Small intestine (tissue), 7 donors: Measurements from ENCODE around the gene PDLIM5. TPM values are rescaled to one million over a fixed set of nuclear protein-coding genes. Genes with fewer than 3 reads are reported as not detected.

Experiments
- DNase-seq, 2 donors: peaks; one replicate each; pipeline versions ENCODE4 v3.0.0 to v3.0.0-alpha.2; 2013
- FAIRE-seq: peaks from 2 replicates; lab custom pipeline; 2012; peaks lifted over from hg19 to GRCh38; lab: Jason Lieb, UNC
- H3K27ac ChIP-seq, 3 donors: one replicate each; pipeline ENCODE4 v1.5.1; 2013; ENCODE audit warnings: low read length in 2 of 3, mild to moderate bottlenecking in 2 of 3, control low read depth in 1 of 3, inconsistent platforms in 1 of 3, low read depth in 1 of 3, moderate library complexity in 1 of 3
- H3K27me3 ChIP-seq, 3 donors: one replicate each; pipeline ENCODE4 v1.6.1; 2013; ENCODE audit warnings: low read length in 3 of 3, inconsistent platforms in 1 of 3; ENCODE audit not compliant: control insufficient read depth in 3 of 3, insufficient read depth in 3 of 3
- H3K36me3 ChIP-seq, 3 donors: one replicate each; pipeline ENCODE4 v1.6.1; 2013; ENCODE audit warnings: low read length in 3 of 3, inconsistent platforms in 1 of 3, low read depth in 1 of 3, mild to moderate bottlenecking in 1 of 3, moderate library complexity in 1 of 3; ENCODE audit not compliant: control insufficient read depth in 3 of 3, insufficient read depth in 2 of 3
- H3K4me1 ChIP-seq, 3 donors: one replicate each; pipeline ENCODE4 v1.6.1; 2013; ENCODE audit warnings: low read length in 2 of 3, inconsistent platforms in 1 of 3, low read depth in 1 of 3, mild to moderate bottlenecking in 1 of 3, moderate library complexity in 1 of 3; ENCODE audit not compliant: control insufficient read depth in 3 of 3, insufficient read depth in 2 of 3
- H3K4me3 ChIP-seq, 3 donors: one replicate each; pipeline ENCODE4 v1.5.1; 2013; ENCODE audit warnings: low read length in 3 of 3, control low read depth in 1 of 3, inconsistent platforms in 1 of 3, low read depth in 1 of 3, mild to moderate bottlenecking in 1 of 3, moderate library complexity in 1 of 3
- H3K9me3 ChIP-seq, 2 donors: one replicate each; pipeline ENCODE4 v1.6.1; 2013; ENCODE audit warnings: low read depth in 1 of 2, low read length in 1 of 2; ENCODE audit not compliant: control insufficient read depth in 2 of 2, insufficient read depth in 1 of 2
- WGBS, 3 donors: extraction: QIAGEN DNeasy Blood & Tissue Kit; methylation state at CpG; one replicate each; pipeline ENCODE4 v1.1.7; 2013; 5-methylcytosine and 5-hydroxymethylcytosine counted together
- polyA plus RNA-seq, 4 donors: library from polyadenylated mRNA; stranded (reverse) in 3 of 4; unstranded in 1 of 4; fragments of 200-250 nt in 3 of 4; fragments of 120-200 nt in 1 of 4; gene quantifications; one replicate each; pipeline versions ENCODE4 v1.2.1 to v1.2.3, GENCODE V29; 2013
- donor health status: healthy with polysubstance abuse.
- donor health status: control.
- donor health status: control.
- donor health status: Bipolar disorder and iron deficiency.
- donor health status: healthy.

The PDLIM5 gene
- polyA plus RNA-seq, 4 donors = 26.6 to 106 (median 61.5) TPM

DNA sequence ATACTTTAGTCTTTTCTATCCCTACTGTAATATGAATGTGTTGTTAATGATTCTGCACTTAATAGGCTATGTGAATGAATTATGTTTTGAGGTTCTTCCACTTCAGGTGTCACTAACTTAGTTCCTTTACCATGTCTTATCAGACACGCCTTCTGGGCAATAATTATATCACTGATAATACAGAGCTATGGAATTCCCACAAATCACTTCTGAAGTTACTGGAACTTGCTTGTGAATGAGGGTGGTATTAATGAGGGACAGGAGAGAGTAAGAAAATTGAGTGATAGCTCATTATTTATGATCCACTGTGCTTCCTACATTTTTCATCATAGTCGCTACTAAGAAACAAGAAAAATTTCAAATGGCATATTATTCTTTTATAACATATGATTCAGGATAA, 130.0 kb downstream of the PDLIM5 start:
- FAIRE-seq (no peak), DNase-seq (peak in 1 of 2 donors; percentile 30)
- no peak overlapping the region for H3K4me3 ChIP-seq
- H3K27ac ChIP-seq = no peak overlapping the region
- 53 to 72% (median 66%) methylated on average over 2 of the region's 2 CpGs for WGBS, 3 donors
- no peaks in the 10 kb centered on the region for H3K9me3 ChIP-seq
- H3K4me1 ChIP-seq = no peaks in the 10 kb centered on the region
- no peaks in the 10 kb centered on the region for H3K27me3 ChIP-seq
- peaks cover 0 to 8% (median 7%) of the 10 kb centered on the region in 3 donors for H3K36me3 ChIP-seq

- DNase-seq (no peak), FAIRE-seq (no peak)
- H3K27me3 ChIP-seq = no peaks in the 10 kb centered on the region
- H3K9me3 ChIP-seq = no peaks in the 10 kb centered on the region
- 95 to 97% (median 96%) methylated on average over 2 of the region's 2 CpGs for WGBS, 3 donors
- peaks cover 0 to 7% (median 5%) of the 10 kb centered on the region in 3 donors for H3K36me3 ChIP-seq
- H3K27ac ChIP-seq = no peak overlapping the region
- H3K4me1 ChIP-seq = no peaks in the 10 kb centered on the region
- no peak overlapping the region for H3K4me3 ChIP-seq
Measured at GRCh38 chr4:94582517-94582916, 130.8 kb downstream of the PDLIM5 start.

DNA sequence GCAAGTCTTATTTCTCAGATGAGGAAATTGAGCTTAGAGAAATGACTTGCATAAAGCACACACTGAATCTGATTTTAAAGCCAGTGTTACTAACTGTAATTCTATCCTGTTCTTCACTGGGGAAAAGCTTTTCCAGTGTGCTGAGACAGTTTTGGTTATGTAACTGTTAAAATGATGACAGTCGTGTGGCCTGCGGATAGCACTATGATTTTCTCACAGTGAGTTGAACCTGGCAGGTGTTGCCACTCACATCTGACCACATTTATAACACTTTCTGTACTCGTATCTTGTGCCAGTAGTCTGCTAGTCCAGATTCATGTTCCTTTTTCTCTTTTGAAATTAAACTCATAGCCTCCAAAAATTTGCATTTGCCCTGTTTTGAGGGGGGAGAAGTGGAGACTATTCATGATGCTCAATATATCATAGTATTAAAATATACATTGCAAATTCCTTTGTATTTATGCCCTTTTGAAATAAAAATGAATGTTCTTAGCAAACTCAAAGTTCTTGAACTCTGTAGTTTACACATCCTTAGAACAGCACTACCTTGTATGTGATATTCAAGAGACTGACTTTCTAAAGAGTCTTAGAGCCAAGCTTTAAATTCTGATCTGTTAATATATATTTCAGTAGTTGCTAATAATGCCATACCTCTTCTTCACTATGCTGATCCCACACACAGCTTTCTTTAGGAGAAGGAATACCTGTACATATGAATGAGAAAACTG, 132.3 kb downstream of the PDLIM5 start:
- WGBS, 3 donors = 69 to 80% (median 71%) methylated on average over 3 of the region's 3 CpGs
- Histone ChIP-seq H3K27me3 (no peaks in the 10 kb centered on the region), H3K4me1 (no peaks in the 10 kb centered on the region), H3K36me3 (peaks cover 0 to 7% (median 5%) of the 10 kb centered on the region in 3 donors), H3K27ac (no peak overlapping the region), H3K9me3 (no peaks in the 10 kb centered on the region), H3K4me3 (no peak overlapping the region)
- no peak for FAIRE-seq
- no peak for DNase-seq

- Histone ChIP-seq H3K9me3 (no peaks in the 10 kb centered on the region), H3K27ac (no peak overlapping the region), H3K27me3 (no peaks in the 10 kb centered on the region), H3K4me3 (no peak overlapping the region), H3K4me1 (no peaks in the 10 kb centered on the region), H3K36me3 (peaks cover 2 to 19% (median 10%) of the 10 kb centered on the region in 3 donors)
- DNase-seq (no peak), FAIRE-seq (no peak)
- WGBS, 3 donors = 84 to 94% (median 93%) methylated on average over 1 of the region's 1 CpG
Measured at GRCh38 chr4:94588896-94589693, 137.4 kb downstream of the PDLIM5 start.

DNA sequence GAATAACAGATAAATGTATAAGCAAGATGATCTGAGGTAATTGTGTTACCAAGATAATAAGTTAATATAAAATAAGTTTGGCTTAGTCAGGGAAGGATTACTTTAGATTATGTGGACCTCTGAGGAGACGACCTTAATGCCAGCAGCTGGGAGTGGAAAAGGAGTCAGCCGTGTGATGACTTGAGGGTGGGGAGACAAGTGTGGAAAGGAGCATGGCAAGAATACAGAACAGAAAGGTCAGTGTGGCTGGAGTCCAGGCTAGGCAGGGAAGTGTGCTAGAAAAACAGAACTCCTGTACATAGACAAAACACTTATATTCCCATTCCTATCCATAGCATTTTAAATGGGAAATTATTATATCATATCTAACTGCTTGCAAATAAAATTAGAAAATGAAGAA, 138.8 kb downstream of the PDLIM5 start:
- Histone ChIP-seq H3K27ac (no peak overlapping the region), H3K4me3 (no peak overlapping the region), H3K36me3 (peaks cover 2 to 18% (median 9%) of the 10 kb centered on the region in 3 donors), H3K9me3 (no peaks in the 10 kb centered on the region), H3K27me3 (no peaks in the 10 kb centered on the region), H3K4me1 (no peaks in the 10 kb centered on the region)
- no peak for FAIRE-seq
- DNase-seq = no peak
- WGBS, 3 donors = 67 to 81% (median 73%) methylated on average over 2 of the region's 2 CpGs

DNA sequence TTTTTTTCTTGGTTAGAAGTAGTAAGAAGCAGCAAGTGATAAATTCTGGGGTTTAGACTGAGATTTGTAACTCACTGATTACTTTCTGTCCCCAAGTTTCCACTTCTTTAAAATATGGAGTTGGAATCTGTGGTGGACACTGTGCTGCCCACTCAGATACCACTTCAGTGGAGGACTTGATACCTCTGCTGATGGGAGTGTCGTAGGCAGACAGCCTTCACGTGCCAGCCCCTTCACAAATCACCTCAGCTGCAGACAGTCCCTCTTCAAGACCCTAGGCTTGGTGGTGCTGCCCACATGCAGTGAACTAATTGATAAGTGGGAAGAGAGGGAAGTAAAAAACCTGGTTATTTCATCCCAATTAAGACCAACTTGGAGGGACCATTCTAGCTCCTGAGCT, 139.5 kb downstream of the PDLIM5 start:
- no peak for FAIRE-seq
- WGBS, 3 donors = 94 to 96% (median 95%) methylated on average over 2 of the region's 2 CpGs

GRCh38 chr4:94595013-94595412, 143.3 kb downstream of the PDLIM5 start:
- H3K9me3 ChIP-seq = no peaks in the 10 kb centered on the region
- WGBS, 3 donors = 24 to 62% (median 62%) methylated on average over 1 of the region's 1 CpG
- H3K4me1 ChIP-seq = no peaks in the 10 kb centered on the region
- DNase-seq = no peak
- peaks cover 2 to 8% (median 5%) of the 10 kb centered on the region in 3 donors for H3K36me3 ChIP-seq
- no peak overlapping the region for H3K27ac ChIP-seq
- H3K27me3 ChIP-seq = no peaks in the 10 kb centered on the region
- no peak for FAIRE-seq
- H3K4me3 ChIP-seq = no peak overlapping the region

More for the DNA sequence above, 139.5 kb downstream of the PDLIM5 start:
- no peak for DNase-seq
- H3K4me3 ChIP-seq = no peak overlapping the region
- no peak overlapping the region for H3K27ac ChIP-seq
- H3K36me3 ChIP-seq = peaks cover 2 to 12% (median 5%) of the 10 kb centered on the region in 3 donors
- no peaks in the 10 kb centered on the region for H3K9me3 ChIP-seq
- H3K4me1 ChIP-seq = no peaks in the 10 kb centered on the region
- H3K27me3 ChIP-seq = no peaks in the 10 kb centered on the region

- Histone ChIP-seq H3K4me3 (no peak overlapping the region), H3K9me3 (no peaks in the 10 kb centered on the region), H3K36me3 (peaks cover 2 to 8% (median 5%) of the 10 kb centered on the region in 3 donors), H3K27ac (no peak overlapping the region), H3K27me3 (no peaks in the 10 kb centered on the region), H3K4me1 (no peaks in the 10 kb centered on the region)
- DNase-seq = peak; percentile 60 to 62
- WGBS, 3 donors = 57 to 60% (median 58%) methylated on average over 5 of the region's 5 CpGs
- FAIRE-seq = peak; percentile 89
Measured at GRCh38 chr4:94595880-94596483, 144.2 kb downstream of the PDLIM5 start.
